ENCODE measurements around the gene GMNN. TPM values are rescaled to one million over a fixed set of nuclear protein-coding genes. Genes with fewer than 3 reads are reported as not detected.

Gene GMNN
- polyA plus RNA-seq, 10 donors: 13.6 to 28.4 (median 18.1) TPM

DNA sequence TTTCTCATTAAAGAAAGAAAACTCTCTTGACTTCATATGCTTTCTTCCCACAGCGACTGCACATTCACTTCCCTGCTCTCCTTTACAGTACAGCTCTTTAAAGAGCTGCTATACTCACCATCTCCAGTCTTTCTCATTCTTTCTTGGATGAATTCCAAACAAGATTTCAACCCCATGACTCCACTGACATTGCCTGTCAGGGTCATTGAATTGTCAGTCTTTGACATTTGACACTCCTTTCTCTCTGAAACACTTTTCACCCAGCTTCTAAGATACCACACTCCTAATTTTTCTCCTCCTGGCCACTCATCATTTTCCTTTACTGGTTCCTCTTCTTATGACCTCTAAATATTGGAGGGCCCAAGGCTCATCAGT is 24.8 kb downstream of the GMNN start:
- no peak for DNase-seq

DNA sequence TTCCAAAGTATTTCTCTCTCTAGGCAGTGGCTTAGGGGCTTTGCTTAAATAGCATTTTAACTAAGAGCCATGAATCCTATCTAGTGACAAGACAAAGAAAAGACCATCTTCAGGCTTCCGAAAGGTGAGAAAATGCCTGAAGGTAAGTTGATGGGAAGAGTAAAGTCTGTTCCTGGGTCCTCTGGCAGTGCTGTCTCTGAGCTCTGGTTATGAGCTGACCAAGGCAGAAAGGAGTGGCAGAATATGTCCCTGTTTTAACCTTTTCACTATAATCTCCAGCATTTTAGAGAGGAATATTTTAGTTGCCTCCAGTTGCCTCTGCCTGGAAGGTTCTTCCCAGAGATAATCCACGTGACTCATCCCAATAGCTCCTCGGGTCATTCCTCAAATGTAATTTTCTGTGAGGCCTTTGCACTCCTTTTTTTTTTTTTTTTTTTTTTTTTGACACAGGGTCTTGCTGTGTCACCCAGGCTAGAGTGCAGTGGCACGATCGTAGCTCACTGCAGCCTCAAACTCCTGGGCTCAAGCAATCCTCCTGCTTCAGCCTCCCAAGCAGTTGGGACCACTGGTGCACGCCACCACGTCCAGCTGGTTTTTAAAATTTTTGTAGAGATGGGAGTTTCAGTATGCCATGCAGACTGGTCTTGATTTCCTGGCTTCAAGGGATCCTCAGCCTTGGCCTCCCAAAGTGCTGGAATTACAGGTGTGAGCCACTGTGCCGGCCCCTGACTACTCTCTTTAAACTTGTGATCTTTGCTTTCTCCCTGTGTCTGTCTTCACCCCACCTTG is 27.7 kb downstream of the GMNN start:
- DNase-seq: no peak

DNA sequence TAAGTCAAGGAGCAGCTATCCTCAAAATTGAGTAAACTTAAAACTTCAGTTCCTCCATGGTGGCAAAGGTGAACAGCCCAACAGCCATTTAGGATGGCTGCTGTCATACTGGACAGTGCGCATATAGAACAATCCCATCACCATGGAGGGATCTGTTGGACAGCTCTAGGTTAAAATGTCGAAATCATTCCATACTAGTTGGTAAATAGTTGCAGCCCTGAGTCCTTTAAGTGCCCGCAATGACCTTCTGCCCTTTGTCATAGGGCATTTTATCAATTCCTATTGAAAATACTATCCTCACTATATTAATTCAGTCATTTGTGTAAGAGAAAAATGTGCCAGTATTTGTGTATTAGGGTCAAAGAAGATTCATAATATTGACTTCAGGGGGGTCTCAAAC is 32.8 kb downstream of the GMNN start:
- DNase-seq: no peak

DNA sequence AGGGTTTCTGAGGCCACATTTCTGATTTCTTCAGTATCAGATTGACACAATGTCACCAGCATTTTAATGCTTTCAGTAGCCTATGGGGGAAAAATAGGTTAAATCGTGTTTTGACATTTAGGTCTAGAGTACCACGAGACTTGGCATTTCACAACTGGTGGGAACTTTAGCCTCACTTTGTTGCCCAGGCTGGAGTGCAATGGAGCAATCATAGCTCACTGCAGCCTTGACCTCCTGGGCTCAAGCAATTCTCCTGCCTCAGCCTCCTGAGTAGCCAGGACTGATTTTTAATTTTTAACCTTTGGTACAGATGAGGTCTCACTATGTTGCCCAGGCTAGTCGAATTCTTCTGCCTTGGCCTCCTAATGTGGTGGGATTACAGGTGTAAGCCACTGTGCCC is 35.0 kb downstream of the GMNN start:
- no peak for DNase-seq

DNA sequence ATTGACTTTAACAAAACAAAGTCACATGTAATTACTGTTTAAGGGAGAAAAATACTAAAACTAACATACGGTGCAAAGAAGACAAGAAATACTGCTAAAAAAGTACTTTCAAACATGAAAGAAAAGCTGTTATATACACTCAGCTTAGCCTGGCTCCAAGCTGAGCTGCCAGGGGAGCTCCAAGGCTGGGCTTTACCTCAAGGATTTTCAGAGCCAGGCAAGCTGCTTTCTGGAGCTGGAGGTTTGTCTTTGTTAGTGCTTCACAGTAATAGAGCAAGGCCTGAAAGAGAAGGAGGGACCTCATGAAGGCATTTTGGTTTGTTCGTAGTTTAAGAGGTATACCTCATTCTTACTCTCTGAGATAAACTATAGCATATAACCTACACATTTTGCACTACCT is 43.6 kb downstream of the GMNN start:
- DNase-seq: no peak

DNA sequence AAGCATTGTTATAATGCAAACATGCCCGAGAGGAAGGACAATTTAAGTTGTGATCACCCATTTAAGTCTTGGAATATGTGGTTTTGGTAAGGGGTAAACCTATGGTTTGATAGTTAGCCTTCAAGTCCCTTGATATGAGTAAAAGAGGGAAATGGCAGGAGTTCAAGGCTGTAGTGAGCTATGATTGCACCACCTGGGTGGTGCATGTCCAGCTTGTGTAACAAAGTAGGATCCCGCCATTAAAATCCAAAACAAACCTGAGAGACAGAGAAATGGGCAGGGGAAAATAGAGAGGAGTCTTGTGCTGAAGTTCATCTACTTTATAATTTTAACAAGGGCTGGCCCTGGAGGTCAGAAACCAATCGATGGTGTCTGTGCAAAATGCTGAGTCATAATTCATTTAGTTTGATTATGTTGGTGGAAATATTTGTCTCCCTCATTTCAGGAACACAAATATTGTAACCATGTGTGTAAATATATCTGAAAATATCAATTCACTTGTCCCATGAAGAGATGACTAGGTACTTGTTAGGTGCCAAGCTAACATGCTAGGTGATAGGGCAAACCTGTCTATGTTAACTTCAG is 47.2 kb downstream of the GMNN start:
- no peak for DNase-seq

DNA sequence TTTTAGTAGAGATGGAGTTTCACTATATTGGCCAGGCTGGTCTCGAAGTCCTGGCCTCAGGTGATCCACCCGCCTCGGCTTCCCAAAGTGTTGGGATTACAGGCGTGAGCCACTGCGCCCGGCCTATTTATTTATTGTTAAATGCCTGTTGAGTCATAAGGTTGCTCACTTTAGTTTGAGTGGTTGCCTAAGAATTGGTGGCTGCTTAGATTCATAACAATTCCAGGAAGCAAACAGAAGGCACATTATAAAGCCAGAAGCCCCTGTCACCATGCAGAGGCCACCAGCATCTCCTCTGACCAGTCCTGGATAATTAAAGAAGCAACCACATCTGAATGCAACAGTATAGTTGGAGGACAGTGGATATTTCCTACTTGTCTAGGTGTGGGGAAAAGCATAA is 48.0 kb downstream of the GMNN start:
- DNase-seq: no peak

DNA sequence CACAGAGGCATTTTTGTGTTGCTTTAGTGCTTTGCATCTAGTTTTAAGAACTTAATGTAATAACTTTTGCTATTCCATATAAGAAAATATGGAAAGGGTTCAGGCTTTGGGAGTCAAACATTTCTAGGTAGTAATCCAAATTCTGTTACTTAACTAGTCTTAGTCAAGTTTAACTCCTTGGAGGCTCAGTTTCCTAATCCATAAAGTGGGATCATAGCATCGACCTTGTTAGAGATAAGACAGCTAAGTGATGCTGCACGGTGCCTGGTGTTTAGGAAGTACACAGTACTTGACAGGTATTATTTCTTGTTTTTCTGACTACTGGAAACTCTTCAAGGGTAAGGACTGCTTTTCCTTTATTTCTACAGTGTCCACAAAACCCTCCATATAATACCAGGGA is 48.4 kb downstream of the GMNN start:
- DNase-seq: no peak

DNA sequence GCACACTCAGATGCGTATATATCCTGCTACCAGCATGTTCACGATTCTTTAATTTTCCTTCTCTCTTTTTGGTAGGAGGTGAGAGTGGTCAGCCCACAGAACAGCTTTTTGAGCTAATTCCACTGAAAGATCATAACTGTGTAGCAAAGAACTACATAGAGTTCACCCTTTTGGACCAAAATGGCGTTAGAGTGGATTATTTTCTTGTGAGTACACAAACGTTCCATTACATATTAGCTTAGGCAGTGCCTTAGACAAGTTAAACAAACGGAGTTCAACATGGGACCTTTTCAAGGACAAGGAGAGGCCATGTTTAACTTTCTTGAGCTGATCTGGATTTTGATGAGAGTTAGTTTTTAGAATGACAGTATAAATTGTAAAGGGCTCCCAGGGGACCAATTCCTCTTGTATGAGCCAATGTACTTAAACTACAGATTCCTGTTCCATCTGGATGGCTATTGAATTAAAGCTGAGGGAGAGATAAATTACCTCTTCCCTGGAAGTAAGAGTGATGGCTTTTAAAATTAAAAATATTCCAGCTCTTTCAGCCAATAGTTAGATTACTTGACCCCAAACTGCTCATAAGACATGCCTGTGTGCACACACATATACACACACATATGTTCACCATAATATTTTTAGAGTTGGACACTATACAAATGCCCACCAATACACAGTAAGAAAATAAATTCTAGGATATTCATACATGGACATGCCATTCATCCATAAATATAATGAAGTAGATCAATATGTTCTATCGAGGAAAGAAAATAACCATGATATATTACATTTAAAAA is 49.6 kb downstream of the GMNN start:
- DNase-seq: peak in 2 of 3 donors; percentile 42 to 74

DNA sequence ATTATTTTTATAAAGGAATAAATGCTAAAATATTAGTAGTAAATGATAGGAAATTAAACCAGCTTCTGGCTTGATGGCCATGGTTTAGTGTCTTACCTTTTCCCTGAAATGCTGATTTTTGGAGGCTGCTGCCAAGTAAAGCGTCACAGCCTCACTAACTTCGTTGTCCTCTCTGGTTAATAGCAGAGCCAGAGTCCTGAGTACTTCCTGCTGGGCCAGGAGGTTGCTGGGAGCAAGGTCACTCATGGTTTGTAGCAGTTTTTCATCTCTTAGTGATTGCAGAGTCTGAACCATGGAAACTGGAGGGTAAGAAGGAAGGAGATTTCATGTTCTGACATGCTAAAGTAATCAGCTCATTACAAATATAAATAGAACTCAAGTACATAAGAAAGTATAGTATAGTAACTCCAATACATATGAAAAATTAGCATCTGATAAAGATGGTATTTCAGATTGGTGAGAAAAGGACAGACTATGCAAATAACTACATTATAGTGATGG is 50.4 kb downstream of the GMNN start:
- no peak for DNase-seq

DNA sequence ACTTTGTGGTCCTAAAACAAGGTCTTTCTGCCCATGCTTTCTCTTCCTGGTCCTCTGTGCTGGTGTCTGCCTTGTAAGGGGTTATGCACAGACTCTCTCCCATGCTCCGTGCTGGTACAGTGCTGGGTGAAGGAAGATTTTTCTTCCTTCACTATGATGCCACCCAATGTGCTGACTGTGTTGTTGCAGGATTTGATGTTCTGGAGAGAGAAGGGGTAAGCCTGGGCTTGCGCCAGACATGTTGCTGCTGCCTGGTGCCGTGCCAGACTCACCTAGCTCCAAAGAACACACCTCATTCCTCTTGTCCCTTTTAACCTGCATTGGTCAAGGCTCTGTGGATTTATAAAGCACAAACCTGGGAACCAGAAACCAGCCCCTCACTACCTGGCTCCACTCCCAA is 52.4 kb downstream of the GMNN start:
- DNase-seq: no peak

DNA sequence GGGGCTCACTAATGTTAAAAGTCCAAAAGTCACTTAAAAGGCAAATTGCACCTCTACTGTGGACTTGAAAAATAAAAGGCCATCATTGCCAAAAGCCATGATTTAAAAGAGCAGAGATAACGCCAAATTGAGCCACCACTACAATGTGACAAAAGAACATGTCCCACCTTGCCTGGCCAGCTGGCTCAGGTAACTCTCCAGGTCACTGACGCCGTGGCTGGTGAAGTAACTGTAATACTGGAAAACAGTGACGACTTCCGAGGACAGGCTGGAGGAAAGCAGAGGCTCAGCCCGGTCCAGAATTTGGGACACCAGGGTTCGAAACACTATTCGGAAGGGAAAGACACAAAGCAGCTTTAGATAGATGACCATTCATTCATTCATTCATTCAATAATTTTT is 53.2 kb downstream of the GMNN start:
- DNase-seq: no peak

DNA sequence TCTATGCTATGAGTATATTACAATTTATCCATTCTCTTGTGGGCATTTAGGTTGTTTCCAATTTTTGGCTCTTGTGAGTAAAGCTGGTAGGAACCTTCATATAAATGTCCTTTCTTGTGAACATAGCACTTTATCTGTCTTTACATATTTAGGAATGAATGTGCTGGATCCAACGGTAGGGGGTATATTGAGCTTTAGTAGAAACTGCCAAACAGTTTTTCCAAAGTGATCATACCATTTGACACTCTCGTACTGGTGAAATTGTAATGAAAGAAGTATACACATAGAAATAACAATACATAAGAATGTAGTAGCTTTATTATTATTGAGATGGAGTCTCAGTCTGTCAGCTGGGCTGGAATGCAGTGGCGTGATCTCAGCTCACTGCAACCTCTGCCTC is 54.9 kb downstream of the GMNN start:
- no peak for DNase-seq

DNA sequence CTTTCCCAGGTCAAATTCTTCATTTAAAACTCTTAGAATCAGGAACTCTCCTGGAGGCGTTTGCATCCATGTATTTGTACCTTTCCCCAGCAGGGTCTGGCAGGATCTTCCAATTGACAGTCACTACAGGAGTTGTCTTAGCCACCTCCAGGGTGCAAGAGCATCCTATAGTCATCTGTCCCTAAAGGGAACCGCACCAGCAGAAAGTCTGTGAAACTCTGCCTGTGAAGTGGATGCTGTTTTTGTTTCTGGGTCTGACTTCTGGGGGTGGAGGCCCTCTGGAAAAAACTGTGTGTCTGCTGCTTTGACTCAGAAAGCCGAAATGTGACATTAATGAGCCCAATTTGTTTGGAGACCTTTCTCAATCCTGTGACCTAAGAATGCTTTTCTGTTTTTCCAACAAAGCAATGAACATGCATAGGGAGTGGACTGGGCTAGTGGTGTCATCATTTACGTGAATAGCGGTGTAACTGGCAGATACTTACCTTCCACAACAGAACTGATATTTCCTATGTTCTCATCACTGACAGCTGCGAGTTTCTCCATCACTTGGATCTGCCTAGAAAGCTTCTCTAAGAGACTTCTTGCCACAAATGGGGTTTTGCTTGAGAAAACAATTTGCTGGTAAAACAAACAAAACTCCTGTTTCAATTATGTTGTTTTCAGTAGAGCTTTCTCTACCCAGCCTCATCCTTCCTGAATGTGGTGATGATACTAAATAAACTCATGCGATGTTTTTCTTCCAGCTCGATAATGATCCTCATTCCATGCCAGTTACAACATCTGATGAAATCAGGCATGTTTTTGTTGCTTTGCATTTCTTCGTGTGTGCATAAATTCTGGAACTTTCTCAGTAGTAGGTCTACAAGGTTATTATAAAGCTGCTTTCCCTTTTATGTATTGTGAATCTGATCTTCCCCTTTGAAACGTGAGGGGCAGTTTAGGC is 57.3 kb downstream of the GMNN start:
- DNase-seq: no peak

DNA sequence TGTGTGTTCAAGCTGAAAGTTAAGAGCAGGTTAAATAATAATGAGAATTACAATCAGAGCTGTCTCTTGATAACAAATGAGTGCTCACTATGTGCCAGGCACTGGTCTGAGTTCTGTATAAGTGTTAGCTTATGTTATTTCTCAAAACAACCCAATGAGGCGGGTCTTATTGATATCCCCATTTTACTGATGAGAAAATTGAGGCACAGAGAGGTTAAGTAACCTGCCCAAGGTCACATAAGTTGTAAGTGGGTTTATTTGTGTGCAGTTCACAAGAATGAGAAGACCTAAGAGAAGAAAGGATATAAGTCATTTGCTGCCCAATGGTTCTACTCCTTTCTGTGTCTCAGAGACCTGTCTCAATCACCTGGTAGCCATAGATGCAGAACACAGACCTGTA is 58.1 kb downstream of the GMNN start:
- no peak for DNase-seq

DNA sequence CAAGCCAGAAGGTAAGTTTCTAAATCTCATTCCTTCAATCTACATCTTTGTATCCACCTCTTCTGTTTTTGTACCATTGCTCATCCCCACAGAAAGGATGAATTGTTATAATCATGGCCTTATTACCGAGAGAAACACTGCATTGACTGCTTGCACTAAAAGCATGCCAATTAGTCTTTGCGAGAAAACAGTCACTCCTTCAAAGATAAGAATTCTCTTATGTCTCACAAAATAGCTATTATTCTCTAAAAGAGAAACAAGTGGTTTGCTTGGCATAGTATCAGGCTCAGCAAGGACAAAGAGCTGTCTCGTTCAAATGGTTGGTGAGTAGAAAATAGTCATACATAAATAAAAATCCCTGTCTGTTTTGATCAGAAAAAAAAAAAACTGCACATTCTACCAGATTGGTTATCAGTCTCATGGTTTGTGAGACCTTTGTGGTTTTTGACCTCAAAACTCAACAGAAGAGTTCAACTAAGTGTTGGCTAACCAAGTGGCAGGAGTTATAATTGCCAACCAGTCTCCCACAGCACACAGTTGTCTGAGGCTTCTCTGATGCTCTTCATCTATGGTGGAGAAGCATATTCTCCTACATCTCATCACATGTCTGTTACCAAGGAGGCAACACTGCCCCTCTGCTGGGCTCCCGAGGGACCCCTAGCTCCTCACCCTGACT is 59.1 kb downstream of the GMNN start:
- DNase-seq: no peak

Other genes starting within 250 kb of the GMNN start
- gene KIAA0319, start 128.7 kb upstream of the GMNN start, polyA plus RNA-seq (ENCODE audit: insufficient read length in 10 of 10): under 1 TPM in 8 of 10 donors, not detected in 2; 0.04 to 0.11 (median 0.08) TPM
- 10 to 100 TPM; 22.8 to 29.5 (median 27.6) TPM for gene TDP2, start 108.0 kb upstream of the GMNN start, polyA plus RNA-seq (ENCODE audit: insufficient read length in 10 of 10)
- 10 to 100 TPM; 14.4 to 20.0 (median 16.5) TPM for gene ACOT13, start 107.9 kb upstream of the GMNN start, polyA plus RNA-seq (ENCODE audit: insufficient read length in 10 of 10)
- gene C6orf62, start 55.8 kb upstream of the GMNN start, polyA plus RNA-seq (ENCODE audit: insufficient read length in 10 of 10): 10 to 100 TPM; 81.6 to 95.0 (median 88.4) TPM
- gene ARMH2, start 24.0 kb downstream of the GMNN start, polyA plus RNA-seq (ENCODE audit: insufficient read length in 10 of 10): not detected
- gene RIPOR2, start 161.0 kb downstream of the GMNN start, polyA plus RNA-seq (ENCODE audit: insufficient read length in 10 of 10): 10 to 100 TPM; 21.6 to 43.0 (median 25.5) TPM